Lower leg skin (tissue), 3 donors: Measurements from ENCODE around the gene SPATA2.

Experiments
- POLR2A ChIP-seq, 2 donors: fragments of 450-650 bp; IDR thresholded peaks; one replicate each; pipeline ENCODE4 v1.6.1; 2016 to 2017; ENCODE audit warnings: antibody characterized with exemption in 2 of 2, mild to moderate bottlenecking in 1 of 2, moderate library complexity in 1 of 2
- TF ChIP-seq, protein P1 (sequence below), 3 donors: fragments of 450-650 bp; IDR thresholded peaks; one replicate each; pipeline ENCODE4 v1.5.1; 2016; ENCODE audit warnings: antibody characterized with exemption in 3 of 3, mild to moderate bottlenecking in 3 of 3, moderate library complexity in 2 of 3

DNA sequence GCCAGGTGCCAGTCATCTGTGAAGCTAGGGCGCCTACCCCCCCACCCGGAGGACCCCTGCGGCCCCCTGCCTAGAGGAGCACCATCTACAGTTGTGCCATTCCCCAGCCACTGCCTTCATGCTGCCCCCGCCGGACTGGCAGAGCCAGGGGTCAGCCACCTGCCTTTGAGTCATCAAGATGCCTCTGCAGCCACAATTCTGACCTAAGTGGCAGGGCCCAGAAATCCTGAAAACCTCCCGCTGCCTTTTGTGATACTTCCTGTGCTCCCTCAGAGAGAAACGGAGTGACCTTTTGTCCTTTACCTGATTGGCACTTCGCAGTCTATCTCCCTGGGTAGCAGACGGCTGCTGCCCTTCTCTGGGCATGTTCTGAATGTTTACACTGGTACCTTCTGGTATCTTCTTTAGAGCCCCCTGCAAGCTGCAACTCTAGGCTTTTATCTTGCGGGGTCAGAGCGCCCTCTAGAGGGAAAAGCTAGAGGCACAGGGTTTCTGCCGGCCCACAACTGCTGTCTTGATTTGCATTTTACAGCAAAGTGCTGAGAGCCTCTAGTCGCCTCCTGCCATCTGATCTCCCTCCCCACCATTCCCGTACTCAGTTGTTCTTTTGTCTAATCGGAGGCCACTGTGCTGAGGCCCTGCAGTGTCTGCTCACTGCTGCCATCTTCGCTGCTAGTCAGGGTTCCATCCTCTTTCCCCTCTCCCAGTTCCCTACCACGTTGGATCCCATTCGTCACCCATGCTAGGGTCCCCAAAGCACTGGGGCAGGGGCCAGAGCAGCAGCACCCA is 26.9 kb downstream of the SPATA2 start:
- TF ChIP-seq, protein P1, sequence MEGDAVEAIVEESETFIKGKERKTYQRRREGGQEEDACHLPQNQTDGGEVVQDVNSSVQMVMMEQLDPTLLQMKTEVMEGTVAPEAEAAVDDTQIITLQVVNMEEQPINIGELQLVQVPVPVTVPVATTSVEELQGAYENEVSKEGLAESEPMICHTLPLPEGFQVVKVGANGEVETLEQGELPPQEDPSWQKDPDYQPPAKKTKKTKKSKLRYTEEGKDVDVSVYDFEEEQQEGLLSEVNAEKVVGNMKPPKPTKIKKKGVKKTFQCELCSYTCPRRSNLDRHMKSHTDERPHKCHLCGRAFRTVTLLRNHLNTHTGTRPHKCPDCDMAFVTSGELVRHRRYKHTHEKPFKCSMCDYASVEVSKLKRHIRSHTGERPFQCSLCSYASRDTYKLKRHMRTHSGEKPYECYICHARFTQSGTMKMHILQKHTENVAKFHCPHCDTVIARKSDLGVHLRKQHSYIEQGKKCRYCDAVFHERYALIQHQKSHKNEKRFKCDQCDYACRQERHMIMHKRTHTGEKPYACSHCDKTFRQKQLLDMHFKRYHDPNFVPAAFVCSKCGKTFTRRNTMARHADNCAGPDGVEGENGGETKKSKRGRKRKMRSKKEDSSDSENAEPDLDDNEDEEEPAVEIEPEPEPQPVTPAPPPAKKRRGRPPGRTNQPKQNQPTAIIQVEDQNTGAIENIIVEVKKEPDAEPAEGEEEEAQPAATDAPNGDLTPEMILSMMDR (IDR thresholded peaks at IDR 0.05) = peak in 1 of 3 donors; percentile 13
- TF ChIP-seq POLR2A (IDR thresholded peaks at IDR 0.05) = no peak
